K562 (cell line): ENCODE measurements around the gene GSS. TPM values are rescaled to one million over a fixed set of nuclear protein-coding genes. Genes with fewer than 3 reads are reported as not detected.

Experiments
- ARHGAP35 ChIP-seq: fragments of 450-650 bp; IDR thresholded peaks from 2 replicates; pipeline ENCODE4 v1.6.1; 2018; ENCODE audit not compliant: partially characterized antibody
- GATA2 ChIP-seq: sonication (generic); formaldehyde crosslinking; IDR thresholded peaks from 2 replicates; pipeline ENCODE4 v1.4.0; 2020; ENCODE audit warnings: mild to moderate bottlenecking, missing genetic modification reagents
- HEY1 ChIP-seq: fragments of 250-450 bp; sonication (Bioruptor Pico); IDR thresholded peaks from 2 replicates; pipeline ENCODE4 v1.5.0; 2020; ENCODE audit warnings: mild to moderate bottlenecking, moderate library complexity, borderline replicate concordance
- MYC ChIP-seq, 2 experiments: fragments of 250-450 bp in 1 of 2; sonication (Bioruptor Pico) in 1 of 2; IDR thresholded peaks; 2 replicates each; pipeline versions ENCODE4 v1.5.1 to v1.6.1; 2012 to 2021; ENCODE audit warnings: low read depth in 2 of 2, borderline replicate concordance in 1 of 2, improper control_type of control experiment in 1 of 2, low read length in 1 of 2, mild to moderate bottlenecking in 1 of 2, moderate library complexity in 1 of 2
- PML ChIP-seq: IDR thresholded peaks from 2 replicates; pipeline ENCODE4 v1.6.1; 2012; ENCODE audit warnings: low read length, inconsistent platforms
- RBFOX2 ChIP-seq: fragments of 200-400 bp; formaldehyde crosslinking; IDR thresholded peaks from 2 replicates; pipeline ENCODE4 v1.6.1; 2017; ENCODE audit warnings: low read depth, mild to moderate bottlenecking, low read length, moderate library complexity
- SLC30A9 ChIP-seq: fragments of 250-450 bp; sonication (Bioruptor Pico); IDR thresholded peaks from 2 replicates; pipeline ENCODE4 v1.8.0; 2022; ENCODE audit warnings: mild to moderate bottlenecking, moderate library complexity
- STAT5A ChIP-seq: IDR thresholded peaks from 2 replicates; pipeline ENCODE4 v1.6.1; 2012; ENCODE audit warnings: low read length, inconsistent platforms, borderline replicate concordance
- TARDBP ChIP-seq: fragments of 450-650 bp; IDR thresholded peaks from 2 replicates; pipeline ENCODE4 v1.6.1; 2016
- TRIM24 ChIP-seq, 2 experiments: fragments of 450-650 bp; IDR thresholded peaks; 2 replicates each; pipeline ENCODE4 v1.6.1; 2016
- ZBTB17 ChIP-seq: fragments of 450-650 bp; formaldehyde crosslinking; IDR thresholded peaks from 2 replicates; pipeline ENCODE4 v1.4.0; 2020; ENCODE audit warnings: mild to moderate bottlenecking
- ZNF174 ChIP-seq: fragments of 250-450 bp; sonication (Bioruptor Pico); IDR thresholded peaks from 2 replicates; pipeline ENCODE4 v1.4.0; 2020; ENCODE audit warnings: mild to moderate bottlenecking
- ZNF589 ChIP-seq: fragments of 200-800 bp; sonication (Bioruptor generic); IDR thresholded peaks from 2 replicates; pipeline ENCODE4 v1.6.1; 2016; ENCODE audit warnings: low read depth, missing genetic modification characterization, missing compliant biosample characterization
- ZNF77 ChIP-seq: fragments of 250-450 bp; sonication (Bioruptor Pico); IDR thresholded peaks from 2 replicates; pipeline ENCODE4 v1.5.0; 2020
- polyA plus RNA-seq, 8 experiments: library from polyadenylated mRNA; depleted of rRNA in 4 of 8; stranded (reverse) in 5 of 8; unstranded in 3 of 8; fragments of >200 nt; fragmentation: Nextera tagmentation in 2 of 8; fragmentation: Illumina TruSeq in 1 of 8; extraction: Ambion mirVana in 2 of 8; extraction: Trizol in 1 of 8; gene quantifications; 2 replicates each; pipeline versions ENCODE4 v1.2.1 to v1.2.3, GENCODE V29; 2011 to 2014; ENCODE audit warnings: inconsistent platforms in 1 of 8, missing spikeins in 1 of 8
- total RNA-seq, 7 experiments: library from RNA; depleted of rRNA in 6 of 7; stranded (reverse); fragments of >200 nt in 6 of 7; fragmentation: Illumina TruSeq in 2 of 7; extraction: Trizol in 2 of 7; gene quantifications; 2 replicates each; pipeline versions ENCODE4 v1.2.1 to v1.2.3, GENCODE V29; 2011 to 2021; ENCODE audit warnings: low replicate concordance in 1 of 7
- TF ChIP-seq, protein P1 (sequence below), 2 experiments: fragments of 450-650 bp; formaldehyde crosslinking in 1 of 2; IDR thresholded peaks; 2 replicates each; pipeline versions ENCODE4 v1.4.0 to v1.6.1; 2014 to 2020; ENCODE audit warnings: mild to moderate bottlenecking in 2 of 2, borderline replicate concordance in 1 of 2, low read depth in 1 of 2
- TF ChIP-seq, protein P2 (sequence below): sonication (generic); formaldehyde crosslinking; IDR thresholded peaks from 2 replicates; pipeline ENCODE4 v1.5.0; 2020; ENCODE audit warnings: missing genetic modification reagents
- TF ChIP-seq, protein P3 (sequence below): sonication (generic); formaldehyde crosslinking; IDR thresholded peaks from 2 replicates; pipeline ENCODE4 v1.8.1; 2023; ENCODE audit warnings: mild to moderate bottlenecking, missing genetic modification reagents

GSS gene
- total and polyA plus RNA-seq, 9 of the 15 experiments (the other 6 are each of a cell fraction or from before 2014, with no cell fraction given), result 18.4 to 165 (median 89.4) TPM

DNA sequence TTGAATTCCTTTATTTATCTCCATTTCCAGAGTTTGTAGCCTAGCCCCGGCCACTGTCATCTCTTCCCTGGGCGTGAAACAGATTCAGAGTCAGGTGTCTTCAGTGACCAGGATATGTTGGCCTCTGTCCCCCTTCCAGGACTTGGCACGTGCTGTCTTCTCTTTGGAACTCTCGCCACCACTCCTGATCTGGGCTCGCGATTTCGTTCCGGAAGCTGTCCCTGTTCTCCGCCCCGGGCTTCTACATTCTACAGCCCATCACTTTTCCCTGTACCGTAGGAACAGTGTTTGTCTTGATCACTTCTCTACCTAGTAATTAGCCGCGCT is 739 bp downstream of the GSS start (continued):
- TF ChIP-seq, protein P1, sequence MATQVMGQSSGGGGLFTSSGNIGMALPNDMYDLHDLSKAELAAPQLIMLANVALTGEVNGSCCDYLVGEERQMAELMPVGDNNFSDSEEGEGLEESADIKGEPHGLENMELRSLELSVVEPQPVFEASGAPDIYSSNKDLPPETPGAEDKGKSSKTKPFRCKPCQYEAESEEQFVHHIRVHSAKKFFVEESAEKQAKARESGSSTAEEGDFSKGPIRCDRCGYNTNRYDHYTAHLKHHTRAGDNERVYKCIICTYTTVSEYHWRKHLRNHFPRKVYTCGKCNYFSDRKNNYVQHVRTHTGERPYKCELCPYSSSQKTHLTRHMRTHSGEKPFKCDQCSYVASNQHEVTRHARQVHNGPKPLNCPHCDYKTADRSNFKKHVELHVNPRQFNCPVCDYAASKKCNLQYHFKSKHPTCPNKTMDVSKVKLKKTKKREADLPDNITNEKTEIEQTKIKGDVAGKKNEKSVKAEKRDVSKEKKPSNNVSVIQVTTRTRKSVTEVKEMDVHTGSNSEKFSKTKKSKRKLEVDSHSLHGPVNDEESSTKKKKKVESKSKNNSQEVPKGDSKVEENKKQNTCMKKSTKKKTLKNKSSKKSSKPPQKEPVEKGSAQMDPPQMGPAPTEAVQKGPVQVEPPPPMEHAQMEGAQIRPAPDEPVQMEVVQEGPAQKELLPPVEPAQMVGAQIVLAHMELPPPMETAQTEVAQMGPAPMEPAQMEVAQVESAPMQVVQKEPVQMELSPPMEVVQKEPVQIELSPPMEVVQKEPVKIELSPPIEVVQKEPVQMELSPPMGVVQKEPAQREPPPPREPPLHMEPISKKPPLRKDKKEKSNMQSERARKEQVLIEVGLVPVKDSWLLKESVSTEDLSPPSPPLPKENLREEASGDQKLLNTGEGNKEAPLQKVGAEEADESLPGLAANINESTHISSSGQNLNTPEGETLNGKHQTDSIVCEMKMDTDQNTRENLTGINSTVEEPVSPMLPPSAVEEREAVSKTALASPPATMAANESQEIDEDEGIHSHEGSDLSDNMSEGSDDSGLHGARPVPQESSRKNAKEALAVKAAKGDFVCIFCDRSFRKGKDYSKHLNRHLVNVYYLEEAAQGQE (IDR thresholded peaks at IDR 0.05; ENCODE audit: borderline replicate concordance), result no peak
- TF ChIP-seq, protein P1 (CRISPR knock-in tag; IDR thresholded peaks at IDR 0.05; ENCODE audit: low read depth), result no peak
- TF ChIP-seq, protein P2, sequence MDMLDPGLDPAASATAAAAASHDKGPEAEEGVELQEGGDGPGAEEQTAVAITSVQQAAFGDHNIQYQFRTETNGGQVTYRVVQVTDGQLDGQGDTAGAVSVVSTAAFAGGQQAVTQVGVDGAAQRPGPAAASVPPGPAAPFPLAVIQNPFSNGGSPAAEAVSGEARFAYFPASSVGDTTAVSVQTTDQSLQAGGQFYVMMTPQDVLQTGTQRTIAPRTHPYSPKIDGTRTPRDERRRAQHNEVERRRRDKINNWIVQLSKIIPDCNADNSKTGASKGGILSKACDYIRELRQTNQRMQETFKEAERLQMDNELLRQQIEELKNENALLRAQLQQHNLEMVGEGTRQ (CRISPR knock-in tag), result peak; percentile 46
- TF ChIP-seq ARHGAP35 (no peak), TRIM24 (IDR thresholded peaks at IDR 0.05) (no peak), PML (no peak), GATA2 (no peak), STAT5A (no peak), ZNF589 (no peak), HEY1 (CRISPR knock-in tag) (no peak), TARDBP (no peak), MYC (IDR thresholded peaks at IDR 0.05; ENCODE audit: low read depth, low read length) (peak; percentile 69), MYC (CRISPR knock-in tag; IDR thresholded peaks at IDR 0.05; ENCODE audit: borderline replicate concordance, low read depth) (no peak), ZNF174 (CRISPR knock-in tag) (no peak), ZBTB17 (CRISPR knock-in tag) (no peak), SLC30A9 (no peak), ZNF77 (CRISPR knock-in tag) (no peak), RBFOX2 (no peak)
- TF ChIP-seq, protein P3, sequence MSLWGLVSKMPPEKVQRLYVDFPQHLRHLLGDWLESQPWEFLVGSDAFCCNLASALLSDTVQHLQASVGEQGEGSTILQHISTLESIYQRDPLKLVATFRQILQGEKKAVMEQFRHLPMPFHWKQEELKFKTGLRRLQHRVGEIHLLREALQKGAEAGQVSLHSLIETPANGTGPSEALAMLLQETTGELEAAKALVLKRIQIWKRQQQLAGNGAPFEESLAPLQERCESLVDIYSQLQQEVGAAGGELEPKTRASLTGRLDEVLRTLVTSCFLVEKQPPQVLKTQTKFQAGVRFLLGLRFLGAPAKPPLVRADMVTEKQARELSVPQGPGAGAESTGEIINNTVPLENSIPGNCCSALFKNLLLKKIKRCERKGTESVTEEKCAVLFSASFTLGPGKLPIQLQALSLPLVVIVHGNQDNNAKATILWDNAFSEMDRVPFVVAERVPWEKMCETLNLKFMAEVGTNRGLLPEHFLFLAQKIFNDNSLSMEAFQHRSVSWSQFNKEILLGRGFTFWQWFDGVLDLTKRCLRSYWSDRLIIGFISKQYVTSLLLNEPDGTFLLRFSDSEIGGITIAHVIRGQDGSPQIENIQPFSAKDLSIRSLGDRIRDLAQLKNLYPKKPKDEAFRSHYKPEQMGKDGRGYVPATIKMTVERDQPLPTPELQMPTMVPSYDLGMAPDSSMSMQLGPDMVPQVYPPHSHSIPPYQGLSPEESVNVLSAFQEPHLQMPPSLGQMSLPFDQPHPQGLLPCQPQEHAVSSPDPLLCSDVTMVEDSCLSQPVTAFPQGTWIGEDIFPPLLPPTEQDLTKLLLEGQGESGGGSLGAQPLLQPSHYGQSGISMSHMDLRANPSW (CRISPR knock-in tag), result no peak
